HEK293 (cell line): ENCODE measurements around the gene RNF225.

Experiments
- CTCF ChIA-PET: fragments of 350-600 bp; formaldehyde crosslinking; extraction: SDS; loops from one replicate; lab custom pipeline; 2021; ENCODE audit warnings: antibody characterized with exemption; lab: Yijun Ruan, JAX
- POLR2A ChIA-PET: fragments of 300-600 bp; formaldehyde crosslinking; extraction: SDS; loops from one replicate; lab custom pipeline; 2020; ENCODE audit warnings: antibody characterized with exemption, inconsistent platforms; lab: Yijun Ruan, JAX
- H3K27ac ChIP-seq: fragments of 200-500 bp; sonication (Bioruptor generic); 2 replicates; pipeline ENCODE4 v1.5.1; 2014; ENCODE audit warnings: low read depth, low read length, control low read depth, inconsistent platforms; ENCODE audit errors: extremely low read depth
- H3K36me3 ChIP-seq, 2 experiments: fragments of 200-500 bp in 1 of 2; sonication (Bioruptor generic) in 1 of 2; 1 replicate in 1 of 2; 2 replicates in 1 of 2; pipeline ENCODE4 v1.5.1; 2014 to 2017; ENCODE audit warnings: inconsistent platforms in 2 of 2, low read length in 2 of 2; ENCODE audit not compliant: control insufficient read depth in 2 of 2, insufficient read depth in 1 of 2
- H3K4me1 ChIP-seq: fragments of 200-500 bp; sonication (Bioruptor generic); 2 replicates; pipeline ENCODE4 v1.5.1; 2014; ENCODE audit warnings: mild to moderate bottlenecking, low read length, inconsistent platforms; ENCODE audit not compliant: control insufficient read depth, insufficient read depth
- H3K4me3 ChIP-seq: 2 replicates; pipeline ENCODE4 v1.5.1; 2011; ENCODE audit warnings: low read depth, mild to moderate bottlenecking, control low read depth, low read length, moderate library complexity
- H3K9me3 ChIP-seq: fragments of 200-500 bp; sonication (Bioruptor generic); 2 replicates; pipeline ENCODE4 v1.5.1; 2014; ENCODE audit warnings: low read depth, low read length, inconsistent platforms; ENCODE audit not compliant: control insufficient read depth, insufficient read depth
- EGR2 ChIP-seq: fragments of 450-650 bp; formaldehyde crosslinking; IDR thresholded peaks from 2 replicates; pipeline ENCODE4 v1.5.1; 2016; ENCODE audit warnings: low read depth, missing biosample characterization, missing genetic modification characterization
- ELK4 ChIP-seq: IDR thresholded peaks from 2 replicates; pipeline ENCODE4 v1.6.1; 2011; ENCODE audit warnings: mild to moderate bottlenecking, low read depth, low read length, borderline replicate concordance
- KLF16 ChIP-seq: fragments of 450-650 bp; formaldehyde crosslinking; IDR thresholded peaks from 2 replicates; pipeline ENCODE4 v1.5.1; 2017; ENCODE audit warnings: missing biosample characterization, missing genetic modification characterization
- KLF8 ChIP-seq: fragments of 450-650 bp; formaldehyde crosslinking; IDR thresholded peaks from 2 replicates; pipeline ENCODE4 v1.5.1; 2016; ENCODE audit warnings: missing biosample characterization, missing genetic modification characterization
- PRDM1 ChIP-seq: fragments of 450-650 bp; formaldehyde crosslinking; IDR thresholded peaks from 2 replicates; pipeline ENCODE4; 2016; ENCODE audit warnings: missing biosample characterization, missing genetic modification characterization
- SP2 ChIP-seq: fragments of 450-650 bp; formaldehyde crosslinking; IDR thresholded peaks from 2 replicates; pipeline ENCODE4 v1.5.1; 2016; ENCODE audit warnings: missing biosample characterization, missing genetic modification characterization
- YY2 ChIP-seq: fragments of 450-650 bp; formaldehyde crosslinking; IDR thresholded peaks from 2 replicates; pipeline ENCODE4 v1.5.1; 2016; ENCODE audit warnings: missing biosample characterization, missing genetic modification characterization
- ZBTB7A ChIP-seq: fragments of 450-650 bp; formaldehyde crosslinking; IDR thresholded peaks from 2 replicates; pipeline ENCODE4 v1.5.1; 2016; ENCODE audit warnings: low read depth, missing biosample characterization, missing genetic modification characterization
- ZIC2 ChIP-seq: fragments of 450-650 bp; formaldehyde crosslinking; IDR thresholded peaks from 2 replicates; pipeline ENCODE4 v1.5.1; 2016; ENCODE audit warnings: missing biosample characterization, missing genetic modification characterization
- ZNF112 ChIP-seq: fragments of 450-650 bp; formaldehyde crosslinking; IDR thresholded peaks from 2 replicates; pipeline ENCODE4 v1.5.0; 2017; ENCODE audit warnings: missing biosample characterization, missing genetic modification characterization
- ZNF155 ChIP-seq: fragments of 450-650 bp; formaldehyde crosslinking; IDR thresholded peaks from 2 replicates; pipeline ENCODE4 v1.5.1; 2016; ENCODE audit warnings: missing biosample characterization, missing genetic modification characterization
- ZNF274 ChIP-seq, 2 experiments: fragments of 200-500 bp in 1 of 2; fragments of 450-650 bp in 1 of 2; sonication (Bioruptor generic) in 1 of 2; formaldehyde crosslinking in 1 of 2; IDR thresholded peaks; 2 replicates each; pipeline versions ENCODE4 v1.5.1 to v1.6.1; 2014 to 2016; ENCODE audit warnings: borderline replicate concordance in 1 of 2, inconsistent platforms in 1 of 2, low read length in 1 of 2, missing biosample characterization in 1 of 2, missing genetic modification characterization in 1 of 2
- ZNF366 ChIP-seq: fragments of 450-650 bp; formaldehyde crosslinking; conservative IDR thresholded peaks from 2 replicates; pipeline ENCODE4 v1.5.1; 2016; ENCODE audit warnings: missing biosample characterization, missing genetic modification characterization
- ZNF548 ChIP-seq: fragments of 450-650 bp; formaldehyde crosslinking; IDR thresholded peaks from 2 replicates; pipeline ENCODE4 v1.5.1; 2016; ENCODE audit warnings: missing biosample characterization, missing genetic modification characterization
- ZNF549 ChIP-seq: fragments of 450-650 bp; IDR thresholded peaks from 2 replicates; pipeline ENCODE4 v1.5.1; 2018; ENCODE audit warnings: missing biosample characterization, missing genetic modification characterization, mild to moderate bottlenecking, inconsistent platforms, moderate library complexity
- ZNF830 ChIP-seq: fragments of 450-650 bp; IDR thresholded peaks from 2 replicates; pipeline ENCODE4 v1.5.0; 2018; ENCODE audit warnings: missing biosample characterization, missing genetic modification characterization, low read depth, mild to moderate bottlenecking, moderate library complexity
- TF ChIP-seq, protein P1 (sequence below): fragments of 450-650 bp; formaldehyde crosslinking; IDR thresholded peaks from 2 replicates; pipeline ENCODE4 v1.5.1; 2017; ENCODE audit warnings: missing biosample characterization, missing genetic modification characterization
- TF ChIP-seq, protein P2 (sequence below): fragments of 450-650 bp; formaldehyde crosslinking; IDR thresholded peaks from 2 replicates; pipeline ENCODE4; 2016; ENCODE audit warnings: missing biosample characterization, missing genetic modification characterization

RNF225 gene

GRCh38 chr19:58349590-58349989 lies 45.9 kb upstream of the RNF225 start:
- no peak for TF ChIP-seq ZBTB7A (tag by site-specific recombination)
- TF ChIP-seq, protein P1, sequence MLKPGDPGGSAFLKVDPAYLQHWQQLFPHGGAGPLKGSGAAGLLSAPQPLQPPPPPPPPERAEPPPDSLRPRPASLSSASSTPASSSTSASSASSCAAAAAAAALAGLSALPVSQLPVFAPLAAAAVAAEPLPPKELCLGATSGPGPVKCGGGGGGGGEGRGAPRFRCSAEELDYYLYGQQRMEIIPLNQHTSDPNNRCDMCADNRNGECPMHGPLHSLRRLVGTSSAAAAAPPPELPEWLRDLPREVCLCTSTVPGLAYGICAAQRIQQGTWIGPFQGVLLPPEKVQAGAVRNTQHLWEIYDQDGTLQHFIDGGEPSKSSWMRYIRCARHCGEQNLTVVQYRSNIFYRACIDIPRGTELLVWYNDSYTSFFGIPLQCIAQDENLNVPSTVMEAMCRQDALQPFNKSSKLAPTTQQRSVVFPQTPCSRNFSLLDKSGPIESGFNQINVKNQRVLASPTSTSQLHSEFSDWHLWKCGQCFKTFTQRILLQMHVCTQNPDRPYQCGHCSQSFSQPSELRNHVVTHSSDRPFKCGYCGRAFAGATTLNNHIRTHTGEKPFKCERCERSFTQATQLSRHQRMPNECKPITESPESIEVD: no peak
- TF ChIP-seq SP2 (tag by site-specific recombination): no peak
- TF ChIP-seq ZNF548 (tag by site-specific recombination): no peak
- no peak for TF ChIP-seq ZNF274 (IDR thresholded peaks at IDR 0.05; ENCODE audit: low read length)
- no peak for TF ChIP-seq ZNF274 (tag by site-specific recombination; IDR thresholded peaks at IDR 0.05; ENCODE audit: borderline replicate concordance)
- TF ChIP-seq ZNF366 (tag by site-specific recombination): peak; percentile 79
- no peak for TF ChIP-seq KLF8 (tag by site-specific recombination)
- no peak for TF ChIP-seq ELK4
- peak; percentile 81 for TF ChIP-seq PRDM1 (tag by site-specific recombination)
- no peak for TF ChIP-seq EGR2 (tag by site-specific recombination)
- no peak for TF ChIP-seq ZNF112 (tag by site-specific recombination)
- TF ChIP-seq YY2 (tag by site-specific recombination): no peak
- TF ChIP-seq ZNF549 (tag by site-specific recombination): no peak
- TF ChIP-seq ZNF155 (tag by site-specific recombination): no peak
- no peak for TF ChIP-seq KLF16
- no peak for TF ChIP-seq ZNF830 (tag by site-specific recombination)
- TF ChIP-seq ZIC2 (tag by site-specific recombination): no peak
- TF ChIP-seq, all 188 proteins: peak for 2
- H3K4me3 ChIP-seq: no peak overlapping the region
- H3K36me3 ChIP-seq: no peaks in the 10 kb centered on the region; a peak in 1 of 3 replicates
- no peaks in the 10 kb centered on the region for H3K9me3 ChIP-seq
- H3K27ac ChIP-seq: no peak overlapping the region
- ChIA-PET POLR2A (no interaction called here), CTCF (interaction anchor here (0.5 to 1.2 kb wide), 2 partner anchors 53 to 130 kb away, joined by 3 to 7 read pairs; no protein-coding TSS in a partner anchor)
- H3K4me1 ChIP-seq: no peaks in the 10 kb centered on the region

DNA sequence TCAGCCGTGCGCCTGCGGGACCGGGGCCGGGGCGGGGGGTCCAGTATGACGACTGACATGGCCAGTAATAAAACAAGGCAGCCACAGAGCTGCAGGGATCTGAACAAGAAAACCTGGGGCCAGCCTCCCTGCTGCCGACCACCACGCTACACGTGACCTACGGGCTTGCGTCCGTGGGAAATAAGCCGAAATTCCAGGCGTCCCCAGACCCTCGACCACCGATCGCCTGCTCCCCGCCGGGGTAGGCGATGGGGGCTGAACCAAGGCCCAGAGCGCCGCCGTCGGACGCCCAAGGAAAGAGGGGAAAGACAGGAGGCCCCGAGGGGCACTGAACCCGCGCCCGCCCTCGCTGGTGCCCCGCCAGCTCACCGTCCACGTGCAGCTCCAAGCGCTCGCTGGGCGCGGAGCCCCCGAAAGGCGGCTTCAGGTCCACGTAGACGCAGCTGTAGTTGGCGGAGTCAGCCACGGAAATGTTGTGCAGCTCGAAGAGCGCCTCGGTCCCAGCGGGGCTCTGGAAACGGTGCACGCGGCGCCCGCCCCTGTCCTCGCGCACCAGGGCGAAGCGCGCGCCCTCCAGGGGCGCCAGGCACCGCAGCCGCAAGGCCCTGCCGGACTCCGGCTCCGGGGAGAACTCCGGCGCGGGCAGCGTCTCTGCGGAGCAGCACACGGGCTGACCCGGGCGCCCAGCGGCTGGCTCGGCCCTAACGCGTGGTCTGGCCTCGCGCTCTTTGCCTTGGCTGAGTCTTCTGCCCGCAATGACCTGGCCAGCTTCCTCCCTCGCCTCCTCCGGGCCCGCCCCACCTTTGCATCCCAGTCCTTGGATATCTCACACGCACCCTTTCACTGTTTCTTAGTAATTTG lies 45.2 kb upstream of the RNF225 start:
- CTCF ChIA-PET: interaction anchor here (0.5 kb wide), 1 partner anchor 53 kb away, joined by 7 read pairs; no protein-coding TSS in a partner anchor
- H3K36me3 ChIP-seq: no peaks in the 10 kb centered on the region; a peak in 1 of 3 replicates
- H3K27ac ChIP-seq: no peak overlapping the region
- POLR2A ChIA-PET: no interaction called here
- no peaks in the 10 kb centered on the region for H3K4me1 ChIP-seq
- TF ChIP-seq, protein P2, sequence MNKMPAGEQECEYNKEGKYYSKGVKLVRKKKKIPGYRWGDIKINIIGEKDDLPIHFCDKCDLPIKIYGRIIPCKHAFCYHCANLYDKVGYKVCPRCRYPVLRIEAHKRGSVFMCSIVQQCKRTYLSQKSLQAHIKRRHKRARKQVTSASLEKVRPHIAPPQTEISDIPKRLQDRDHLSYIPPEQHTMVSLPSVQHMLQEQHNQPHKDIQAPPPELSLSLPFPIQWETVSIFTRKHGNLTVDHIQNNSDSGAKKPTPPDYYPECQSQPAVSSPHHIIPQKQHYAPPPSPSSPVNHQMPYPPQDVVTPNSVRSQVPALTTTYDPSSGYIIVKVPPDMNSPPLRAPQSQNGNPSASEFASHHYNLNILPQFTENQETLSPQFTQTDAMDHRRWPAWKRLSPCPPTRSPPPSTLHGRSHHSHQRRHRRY (tag by site-specific recombination): no peak
- TF ChIP-seq, all 188 proteins: peak for 0
- Histone ChIP-seq H3K4me3 (no peak overlapping the region), H3K9me3 (no peaks in the 10 kb centered on the region)
